SK-N-DZ (cell line): Measurements from ENCODE around the gene ACP2.
"Not testable (repeated sequence)": the region's sequence is repeated elsewhere in the genome, so short reads cannot be mapped to it uniquely, and the experiment has no call there.

ENCODE experiments used
- DNase-seq: peaks from one replicate; pipeline ENCODE4 v3.0.0-alpha.2; 2015; ENCODE audit warnings: low spot score

ACP2 gene

DNA sequence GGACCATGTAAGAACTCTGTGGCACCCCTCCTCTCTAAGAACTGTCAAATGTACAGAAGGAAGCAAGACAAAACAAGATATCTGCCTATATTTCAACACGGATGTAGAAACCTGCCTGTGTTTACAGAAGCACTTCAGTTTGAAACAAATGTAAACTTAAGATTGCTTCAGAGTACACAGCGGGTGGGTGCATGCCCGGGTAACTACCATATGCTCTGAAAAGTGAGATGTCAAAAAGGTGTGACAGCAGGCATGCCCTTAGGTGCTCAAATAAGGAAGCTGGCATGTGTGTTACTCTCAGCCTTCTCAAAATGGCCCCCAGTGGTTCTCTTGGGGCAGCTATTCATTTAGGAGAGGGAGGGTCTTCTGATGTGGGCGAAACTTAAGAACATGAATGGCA, 5.2 kb downstream of the ACP2 start:
- no peak for DNase-seq

- DNase-seq = no peak
These were observed 5.9 kb downstream of the ACP2 start for GRCh38 chr11:47242596-47243192.

GRCh38 chr11:47241841-47242301, 6.7 kb downstream of the ACP2 start:
- no peak for DNase-seq

GRCh38 chr11:47239852-47240251, 8.8 kb downstream of the ACP2 start:
- no peak for DNase-seq

GRCh38 chr11:47236482-47236881, 12.1 kb downstream of the ACP2 start:
- no peak for DNase-seq

GRCh38 chr11:47235163-47235562, 13.5 kb downstream of the ACP2 start:
- no peak for DNase-seq

- no peak for DNase-seq
These were observed 13.9 kb downstream of the ACP2 start for GRCh38 chr11:47234669-47235100.

DNA sequence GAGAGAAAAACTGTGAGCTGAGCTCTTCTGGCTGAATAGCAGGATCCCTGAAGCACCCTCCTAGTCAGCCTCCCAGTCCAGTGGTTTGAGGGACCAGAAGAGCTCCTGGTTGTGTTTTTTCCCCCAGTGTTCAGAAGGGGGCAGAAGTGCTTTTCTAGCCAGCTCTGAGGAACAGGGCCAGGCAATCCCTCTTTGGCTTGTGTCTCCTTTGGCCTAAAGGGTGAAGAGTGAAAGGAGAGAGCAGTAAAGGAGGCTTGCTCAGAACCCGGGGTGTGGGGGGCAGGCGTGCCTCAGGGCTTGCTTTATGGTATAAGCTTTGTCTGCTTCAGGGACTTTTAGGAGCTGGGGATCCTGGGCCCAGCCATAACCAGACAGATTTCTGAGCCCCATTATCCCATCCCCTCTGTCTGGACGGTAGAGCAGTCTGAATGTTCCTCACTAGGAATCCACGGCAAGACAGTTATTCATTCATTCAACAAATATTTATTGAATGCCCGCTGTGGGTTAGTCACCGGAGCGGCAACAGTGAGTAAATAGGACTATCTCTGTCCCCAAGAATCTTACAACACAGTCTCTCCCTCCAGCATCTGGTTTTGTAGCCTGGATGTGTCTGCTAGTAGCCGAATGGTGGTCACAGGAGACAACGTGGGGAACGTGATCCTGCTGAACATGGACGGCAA, 14.5 kb downstream of the ACP2 start:
- DNase-seq = no peak

DNA sequence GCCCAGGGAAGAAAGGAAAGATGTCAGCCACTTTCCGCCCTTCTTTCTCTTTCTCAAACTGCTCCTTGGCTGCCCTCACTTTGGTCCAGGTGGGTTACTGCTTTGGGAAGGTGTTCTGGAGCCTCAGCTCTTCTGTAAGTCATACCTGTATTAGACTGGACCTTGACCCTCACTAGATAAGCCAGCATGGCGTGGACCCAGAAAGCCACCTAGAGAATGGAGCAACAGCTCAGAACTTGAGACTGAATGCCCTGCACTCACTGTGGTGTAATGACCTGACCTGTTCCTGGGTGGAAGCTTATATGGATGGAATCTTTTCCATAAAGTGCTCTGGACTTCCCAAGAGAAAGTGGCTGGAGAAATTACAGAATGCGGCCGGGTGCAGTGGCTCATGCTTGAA, 15.6 kb downstream of the ACP2 start:
- no peak for DNase-seq

DNA sequence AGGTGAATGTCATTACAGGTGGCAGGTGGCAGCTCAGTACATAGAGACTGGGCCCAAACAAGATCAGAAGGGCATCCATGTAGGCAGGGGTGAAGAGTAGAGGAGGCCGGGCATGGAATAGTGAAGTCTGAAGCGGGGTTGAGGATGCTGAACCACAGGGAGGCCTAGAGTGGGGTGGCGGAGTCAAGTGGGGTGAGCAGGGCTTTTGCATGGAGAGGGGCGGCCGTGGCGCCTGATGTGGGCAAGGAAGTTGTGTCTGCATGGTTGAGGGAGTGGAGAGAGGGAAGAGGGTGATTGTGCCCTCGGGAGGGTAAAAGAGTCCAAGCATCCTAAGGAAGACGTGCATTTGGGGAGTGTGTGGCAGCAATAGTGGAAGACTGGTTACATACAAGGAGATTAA, 19.5 kb downstream of the ACP2 start:
- no peak for DNase-seq

DNA sequence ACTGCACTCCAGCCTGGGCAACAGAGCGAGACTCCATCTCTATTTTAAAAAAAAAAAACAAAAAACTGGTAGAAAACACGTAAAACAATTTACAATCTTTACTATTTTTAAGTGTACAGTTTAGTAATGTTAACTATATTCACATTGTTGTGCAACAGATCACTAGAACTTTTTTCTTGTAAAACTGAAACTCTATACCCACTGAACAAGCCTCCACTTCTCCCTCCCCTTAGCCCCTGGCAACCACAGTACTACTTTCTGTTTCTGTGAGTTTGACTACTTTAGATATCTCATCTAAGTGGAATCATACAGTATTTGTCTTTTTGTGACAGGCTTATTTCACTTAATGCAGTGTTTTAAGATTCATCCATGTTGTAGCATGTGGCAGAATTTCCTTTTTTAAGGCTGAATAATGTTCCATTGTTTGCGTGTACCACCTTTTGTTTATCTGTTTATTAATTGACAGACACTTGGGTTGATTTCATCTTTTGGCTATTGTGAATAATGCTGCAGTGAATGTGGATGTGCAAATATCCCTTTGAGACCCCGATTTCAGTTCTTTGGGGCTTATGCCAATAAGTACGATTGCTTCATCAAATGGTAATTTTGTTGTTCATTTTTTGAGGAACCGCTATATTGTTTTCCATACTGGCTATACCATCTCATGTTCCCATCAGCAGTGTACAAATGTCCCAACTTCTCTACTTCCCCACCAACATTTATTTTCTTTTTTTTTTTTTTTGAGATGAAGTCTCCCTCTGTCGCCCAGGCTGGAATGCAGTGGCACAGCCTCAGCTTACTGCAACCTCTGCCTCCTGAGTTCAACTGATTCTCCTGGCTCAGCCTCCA, 22.8 kb downstream of the ACP2 start:
- no peak for DNase-seq

GRCh38 chr11:47222696-47223095, 25.9 kb downstream of the ACP2 start:
- DNase-seq = no peak

- DNase-seq = no peak
These were observed 28.2 kb downstream of the ACP2 start for GRCh38 chr11:47220401-47220821.

GRCh38 chr11:47216121-47216798, 32.4 kb downstream of the ACP2 start:
- DNase-seq = no peak

- DNase-seq = no peak
These were observed 33.2 kb downstream of the ACP2 start for GRCh38 chr11:47215366-47215910.

GRCh38 chr11:47213950-47214565, 34.6 kb downstream of the ACP2 start:
- peak; percentile 72 for DNase-seq

GRCh38 chr11:47212938-47213337, 35.7 kb downstream of the ACP2 start:
- no peak for DNase-seq

- no peak for DNase-seq
These were observed 40.0 kb downstream of the ACP2 start for GRCh38 chr11:47208628-47209027.

DNA sequence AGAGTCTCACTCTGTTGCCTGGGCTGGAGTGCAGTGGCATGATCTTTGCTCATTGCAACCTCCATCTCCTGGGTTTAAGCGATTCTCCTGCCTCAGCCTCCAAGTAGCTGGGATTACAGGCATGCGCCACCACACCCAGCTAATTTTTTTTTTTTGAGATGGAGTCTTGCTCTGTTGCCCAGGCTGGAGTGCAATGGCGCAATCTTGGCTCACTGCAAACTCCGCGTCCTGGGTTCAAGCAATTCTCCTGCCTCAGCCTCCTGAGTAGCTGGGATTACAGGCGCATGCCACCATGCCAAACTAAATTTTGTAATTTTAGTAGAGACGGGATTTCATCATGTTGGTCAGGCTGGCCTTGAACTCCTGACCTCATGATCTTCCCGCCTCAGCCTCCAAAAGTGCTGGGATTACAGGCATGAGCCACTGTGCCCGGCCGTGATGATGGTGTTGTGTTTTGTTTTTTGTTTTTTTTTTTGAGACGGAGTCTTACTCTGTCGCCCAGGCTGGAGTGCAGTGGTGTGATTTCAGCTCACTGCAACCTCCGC, 40.5 kb downstream of the ACP2 start:
- DNase-seq = not testable (repeated sequence)

DNA sequence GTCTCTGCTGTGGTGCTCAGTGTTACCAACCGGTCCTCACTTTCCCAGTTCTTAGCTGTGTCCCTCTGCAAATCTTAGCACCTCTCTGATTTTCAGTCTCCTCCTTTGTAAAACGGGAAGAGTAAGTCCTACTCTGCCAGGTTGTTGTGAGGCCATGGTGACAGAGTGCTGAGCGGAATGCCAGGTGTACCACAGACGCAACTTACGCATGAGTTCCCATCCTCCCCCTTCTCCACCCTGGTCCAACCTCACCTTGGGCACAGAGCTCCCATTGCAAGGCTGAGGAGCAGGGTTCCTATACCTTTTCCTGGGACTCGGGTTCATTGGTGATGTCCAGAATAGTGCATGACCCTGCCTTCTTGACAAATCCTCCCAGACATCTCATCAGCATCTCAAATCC, 41.2 kb downstream of the ACP2 start:
- DNase-seq = no peak

DNA sequence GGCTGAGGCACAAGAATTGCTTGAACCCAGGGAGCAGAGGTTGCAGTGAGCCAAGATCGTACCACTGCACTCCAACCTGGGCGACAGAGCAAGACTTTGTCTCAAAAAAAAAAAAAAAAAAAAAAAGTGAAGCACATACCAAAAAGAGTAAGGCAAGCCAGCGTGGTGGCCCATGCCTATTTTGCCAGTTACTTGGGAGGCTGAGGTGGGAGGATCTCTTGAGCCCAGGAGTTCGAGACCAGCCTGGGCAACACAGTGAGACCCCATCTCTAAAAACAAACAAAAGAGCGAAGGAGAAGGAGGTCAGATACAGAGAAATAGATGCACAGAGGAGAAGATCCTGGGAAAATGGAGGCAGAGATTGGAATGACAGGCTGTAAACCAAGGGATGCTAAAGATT, 42.0 kb downstream of the ACP2 start:
- not testable (repeated sequence) for DNase-seq
